ENCODE data around the gene HS3ST2. TPM values are rescaled to one million over a fixed set of nuclear protein-coding genes. Genes with fewer than 3 reads are reported as not detected.

HS3ST2 gene
- not detected for total RNA-seq
- 2.4 TPM for polyA plus RNA-seq
- long read RNA-seq, donor 1: 0 reads
- long read RNA-seq, donor 2: 0 reads
- long read RNA-seq, donor 3: 0 reads
- long read RNA-seq, donor 4: 0 reads
- long read RNA-seq, donor 5: 0 reads
- long read RNA-seq, donor 6: 0 reads
- long read RNA-seq, donor 7: 0 reads
- long read RNA-seq, donor 8: 0 reads
- long read RNA-seq, donor 9: 0 reads
- long read RNA-seq, donor 10: 0 reads

GRCh38 chr16:22813948-22814710, at the start of gene HS3ST2:
HS3ST2 (plus strand) TSS chr16:22814162; CDS start chr16:22814611, 449 bp downstream.
- Histone ChIP-seq H3K36me3 (ENCODE audit: control insufficient read depth in 2 of 2, insufficient read depth in 2 of 2, low read length in 1 of 2) (no peaks in the 10 kb centered on the region), H3K4me1 (ENCODE audit: control insufficient read depth in 2 of 2, insufficient read depth in 2 of 2, low read length in 2 of 2) (no peaks in the 10 kb centered on the region), H3K27ac (ENCODE audit: low read depth in 1 of 2, low read length in 1 of 2) (no peak within 1 kb of the TSS), H3K27me3 (ENCODE audit: control insufficient read depth in 2 of 2, insufficient read depth in 1 of 2, low read length in 1 of 2) (peaks cover 30 to 38% of the 10 kb centered on the region in 2 donors), H3K4me3 (ENCODE audit: low read length in 2 of 2) (no peak within 1 kb of the TSS), H3K9me3 (ENCODE audit: control insufficient read depth in 2 of 2, insufficient read depth in 1 of 2, low read length in 1 of 2) (no peaks in the 10 kb centered on the region)
- no peak for DNase-seq (ENCODE audit: low read depth in 6 of 9, low spot score in 9 of 9)
- 4% methylated on average over 90 of the region's 90 CpGs for WGBS

GRCh38 chr16:22764662-22765327, 49.2 kb upstream of the HS3ST2 start:
- Histone ChIP-seq H3K9me3 (ENCODE audit: control insufficient read depth in 2 of 2, insufficient read depth in 1 of 2, low read length in 1 of 2) (no peaks in the 10 kb centered on the region), H3K4me1 (ENCODE audit: control insufficient read depth in 2 of 2, insufficient read depth in 2 of 2, low read length in 2 of 2) (no peaks in the 10 kb centered on the region), H3K27me3 (ENCODE audit: control insufficient read depth in 2 of 2, insufficient read depth in 1 of 2, low read length in 1 of 2) (no peaks in the 10 kb centered on the region), H3K36me3 (ENCODE audit: control insufficient read depth in 2 of 2, insufficient read depth in 2 of 2, low read length in 1 of 2) (no peaks in the 10 kb centered on the region), H3K4me3 (ENCODE audit: low read length in 2 of 2) (no peak overlapping the region), H3K27ac (ENCODE audit: low read depth in 1 of 2, low read length in 1 of 2) (no peak overlapping the region)
- DNase-seq (ENCODE audit: low read depth in 6 of 9, low spot score in 9 of 9): no peak
- 69% methylated on average over 9 of the region's 9 CpGs for WGBS

- no peak for DNase-seq (ENCODE audit: low read depth in 6 of 9, low spot score in 9 of 9)
- Histone ChIP-seq H3K4me1 (ENCODE audit: control insufficient read depth in 2 of 2, insufficient read depth in 2 of 2, low read length in 2 of 2) (no peaks in the 10 kb centered on the region), H3K27me3 (ENCODE audit: control insufficient read depth in 2 of 2, insufficient read depth in 1 of 2, low read length in 1 of 2) (no peaks in the 10 kb centered on the region), H3K4me3 (ENCODE audit: low read length in 2 of 2) (no peak overlapping the region), H3K36me3 (ENCODE audit: control insufficient read depth in 2 of 2, insufficient read depth in 2 of 2, low read length in 1 of 2) (no peaks in the 10 kb centered on the region), H3K27ac (ENCODE audit: low read depth in 1 of 2, low read length in 1 of 2) (no peak overlapping the region), H3K9me3 (ENCODE audit: control insufficient read depth in 2 of 2, insufficient read depth in 1 of 2, low read length in 1 of 2) (no peaks in the 10 kb centered on the region)
Measured at GRCh38 chr16:22765479-22765878, 48.5 kb upstream of the HS3ST2 start.

GRCh38 chr16:22770866-22771265, 43.1 kb upstream of the HS3ST2 start:
- no peaks in the 10 kb centered on the region for H3K4me1 ChIP-seq (ENCODE audit: control insufficient read depth in 2 of 2, insufficient read depth in 2 of 2, low read length in 2 of 2)
- no peaks in the 10 kb centered on the region for H3K36me3 ChIP-seq (ENCODE audit: control insufficient read depth in 2 of 2, insufficient read depth in 2 of 2, low read length in 1 of 2)
- no peaks in the 10 kb centered on the region for H3K27me3 ChIP-seq (ENCODE audit: control insufficient read depth in 2 of 2, insufficient read depth in 1 of 2, low read length in 1 of 2)
- no peak for DNase-seq (ENCODE audit: low read depth in 6 of 9, low spot score in 9 of 9)
- no peak overlapping the region for H3K27ac ChIP-seq (ENCODE audit: low read depth in 1 of 2, low read length in 1 of 2)
- 81% methylated on average over 2 of the region's 2 CpGs for WGBS
- H3K9me3 ChIP-seq (ENCODE audit: control insufficient read depth in 2 of 2, insufficient read depth in 1 of 2, low read length in 1 of 2): no peaks in the 10 kb centered on the region
- H3K4me3 ChIP-seq (ENCODE audit: low read length in 2 of 2): no peak overlapping the region

GRCh38 chr16:22771551-22771950, 42.4 kb upstream of the HS3ST2 start:
- no peaks in the 10 kb centered on the region for H3K36me3 ChIP-seq (ENCODE audit: control insufficient read depth in 2 of 2, insufficient read depth in 2 of 2, low read length in 1 of 2)
- no peaks in the 10 kb centered on the region for H3K9me3 ChIP-seq (ENCODE audit: control insufficient read depth in 2 of 2, insufficient read depth in 1 of 2, low read length in 1 of 2)
- 92% methylated on average over 1 of the region's 1 CpG for WGBS
- no peaks in the 10 kb centered on the region for H3K27me3 ChIP-seq (ENCODE audit: control insufficient read depth in 2 of 2, insufficient read depth in 1 of 2, low read length in 1 of 2)
- DNase-seq (ENCODE audit: low read depth in 6 of 9, low spot score in 9 of 9): no peak
- no peak overlapping the region for H3K4me3 ChIP-seq (ENCODE audit: low read length in 2 of 2)
- H3K27ac ChIP-seq (ENCODE audit: low read depth in 1 of 2, low read length in 1 of 2): no peak overlapping the region
- no peaks in the 10 kb centered on the region for H3K4me1 ChIP-seq (ENCODE audit: control insufficient read depth in 2 of 2, insufficient read depth in 2 of 2, low read length in 2 of 2)

GRCh38 chr16:22775220-22775922, 38.6 kb upstream of the HS3ST2 start:
- Histone ChIP-seq H3K36me3 (ENCODE audit: control insufficient read depth in 2 of 2, insufficient read depth in 2 of 2, low read length in 1 of 2) (no peaks in the 10 kb centered on the region), H3K9me3 (ENCODE audit: control insufficient read depth in 2 of 2, insufficient read depth in 1 of 2, low read length in 1 of 2) (no peaks in the 10 kb centered on the region), H3K4me3 (ENCODE audit: low read length in 2 of 2) (no peak overlapping the region), H3K4me1 (ENCODE audit: control insufficient read depth in 2 of 2, insufficient read depth in 2 of 2, low read length in 2 of 2) (no peaks in the 10 kb centered on the region), H3K27me3 (ENCODE audit: control insufficient read depth in 2 of 2, insufficient read depth in 1 of 2, low read length in 1 of 2) (no peaks in the 10 kb centered on the region), H3K27ac (ENCODE audit: low read depth in 1 of 2, low read length in 1 of 2) (no peak overlapping the region)
- DNase-seq (ENCODE audit: low read depth in 6 of 9, low spot score in 9 of 9): no peak
- WGBS: 78% methylated on average over 6 of the region's 6 CpGs

- no peak for DNase-seq (ENCODE audit: low read depth in 6 of 9, low spot score in 9 of 9)
- no peaks in the 10 kb centered on the region for H3K27me3 ChIP-seq (ENCODE audit: control insufficient read depth in 2 of 2, insufficient read depth in 1 of 2, low read length in 1 of 2)
- H3K4me3 ChIP-seq (ENCODE audit: low read length in 2 of 2): no peak overlapping the region
- no peaks in the 10 kb centered on the region for H3K36me3 ChIP-seq (ENCODE audit: control insufficient read depth in 2 of 2, insufficient read depth in 2 of 2, low read length in 1 of 2)
- no peak overlapping the region for H3K27ac ChIP-seq (ENCODE audit: low read depth in 1 of 2, low read length in 1 of 2)
- 95% methylated on average over 8 of the region's 8 CpGs for WGBS
- no peaks in the 10 kb centered on the region for H3K9me3 ChIP-seq (ENCODE audit: control insufficient read depth in 2 of 2, insufficient read depth in 1 of 2, low read length in 1 of 2)
- H3K4me1 ChIP-seq (ENCODE audit: control insufficient read depth in 2 of 2, insufficient read depth in 2 of 2, low read length in 2 of 2): no peaks in the 10 kb centered on the region
Measured at GRCh38 chr16:22781480-22781879, 32.5 kb upstream of the HS3ST2 start.

GRCh38 chr16:22782314-22782713, 31.6 kb upstream of the HS3ST2 start:
- no peak overlapping the region for H3K27ac ChIP-seq (ENCODE audit: low read depth in 1 of 2, low read length in 1 of 2)
- no peak overlapping the region for H3K4me3 ChIP-seq (ENCODE audit: low read length in 2 of 2)
- H3K36me3 ChIP-seq (ENCODE audit: control insufficient read depth in 2 of 2, insufficient read depth in 2 of 2, low read length in 1 of 2): no peaks in the 10 kb centered on the region
- no peak for DNase-seq (ENCODE audit: low read depth in 6 of 9, low spot score in 9 of 9)
- 4% methylated on average over 4 of the region's 4 CpGs for WGBS
- no peaks in the 10 kb centered on the region for H3K9me3 ChIP-seq (ENCODE audit: control insufficient read depth in 2 of 2, insufficient read depth in 1 of 2, low read length in 1 of 2)
- H3K27me3 ChIP-seq (ENCODE audit: control insufficient read depth in 2 of 2, insufficient read depth in 1 of 2, low read length in 1 of 2): no peaks in the 10 kb centered on the region
- no peaks in the 10 kb centered on the region for H3K4me1 ChIP-seq (ENCODE audit: control insufficient read depth in 2 of 2, insufficient read depth in 2 of 2, low read length in 2 of 2)
